ENCODE data around the gene PRORP. TPM values are rescaled to one million over a fixed set of nuclear protein-coding genes. Genes with fewer than 3 reads are reported as not detected.

Gene PRORP
- total and polyA plus RNA-seq, 2 of the 13 experiments (the other 11 are each of a cell fraction or from before 2014, with no cell fraction given) = 48.9 to 88.7 TPM

DNA sequence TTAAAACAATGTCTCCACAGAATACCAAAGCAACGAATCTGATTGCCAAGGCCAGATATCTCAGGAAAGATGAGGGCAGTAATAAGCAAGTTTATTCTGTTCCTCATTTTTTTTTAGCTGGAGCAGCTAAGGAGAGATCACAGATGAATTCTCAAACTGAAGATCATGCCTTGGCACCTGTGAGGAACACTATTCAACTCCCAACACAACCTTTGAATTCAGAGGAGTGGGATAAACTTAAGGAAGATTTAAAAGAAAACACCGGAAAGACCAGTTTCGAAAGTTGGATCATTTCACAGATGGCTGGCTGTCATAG, 994 bp downstream of the PRORP start (continued):
- TF ChIP-seq ARHGAP35 (CRISPR knock-in tag; IDR thresholded peaks at IDR 0.05; ENCODE audit: borderline replicate concordance) = 0 out of 2 replicates have a peak, but pooled peaks have one; percentile 34
- no peak for TF ChIP-seq KLF11 (CRISPR knock-in tag; IDR thresholded peaks at IDR 0.05)
- TF ChIP-seq ZFP82 (CRISPR knock-in tag; IDR thresholded peaks at IDR 0.05; ENCODE audit: borderline replicate concordance) = no peak
- TF ChIP-seq, protein P1, sequence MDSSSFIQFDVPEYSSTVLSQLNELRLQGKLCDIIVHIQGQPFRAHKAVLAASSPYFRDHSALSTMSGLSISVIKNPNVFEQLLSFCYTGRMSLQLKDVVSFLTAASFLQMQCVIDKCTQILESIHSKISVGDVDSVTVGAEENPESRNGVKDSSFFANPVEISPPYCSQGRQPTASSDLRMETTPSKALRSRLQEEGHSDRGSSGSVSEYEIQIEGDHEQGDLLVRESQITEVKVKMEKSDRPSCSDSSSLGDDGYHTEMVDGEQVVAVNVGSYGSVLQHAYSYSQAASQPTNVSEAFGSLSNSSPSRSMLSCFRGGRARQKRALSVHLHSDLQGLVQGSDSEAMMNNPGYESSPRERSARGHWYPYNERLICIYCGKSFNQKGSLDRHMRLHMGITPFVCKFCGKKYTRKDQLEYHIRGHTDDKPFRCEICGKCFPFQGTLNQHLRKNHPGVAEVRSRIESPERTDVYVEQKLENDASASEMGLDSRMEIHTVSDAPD (CRISPR knock-in tag; IDR thresholded peaks at IDR 0.05) = no peak
- 0 out of 2 replicates have a peak, but pooled peaks have one; percentile 68 for TF ChIP-seq SMAD9 (CRISPR knock-in tag; IDR thresholded peaks at IDR 0.05)
- TF ChIP-seq ZNF101 (CRISPR knock-in tag; IDR thresholded peaks at IDR 0.05; ENCODE audit: borderline replicate concordance, low read depth) = no peak
- no peak for TF ChIP-seq RFX3 (CRISPR knock-in tag; IDR thresholded peaks at IDR 0.05)
- TF ChIP-seq, protein P2, sequence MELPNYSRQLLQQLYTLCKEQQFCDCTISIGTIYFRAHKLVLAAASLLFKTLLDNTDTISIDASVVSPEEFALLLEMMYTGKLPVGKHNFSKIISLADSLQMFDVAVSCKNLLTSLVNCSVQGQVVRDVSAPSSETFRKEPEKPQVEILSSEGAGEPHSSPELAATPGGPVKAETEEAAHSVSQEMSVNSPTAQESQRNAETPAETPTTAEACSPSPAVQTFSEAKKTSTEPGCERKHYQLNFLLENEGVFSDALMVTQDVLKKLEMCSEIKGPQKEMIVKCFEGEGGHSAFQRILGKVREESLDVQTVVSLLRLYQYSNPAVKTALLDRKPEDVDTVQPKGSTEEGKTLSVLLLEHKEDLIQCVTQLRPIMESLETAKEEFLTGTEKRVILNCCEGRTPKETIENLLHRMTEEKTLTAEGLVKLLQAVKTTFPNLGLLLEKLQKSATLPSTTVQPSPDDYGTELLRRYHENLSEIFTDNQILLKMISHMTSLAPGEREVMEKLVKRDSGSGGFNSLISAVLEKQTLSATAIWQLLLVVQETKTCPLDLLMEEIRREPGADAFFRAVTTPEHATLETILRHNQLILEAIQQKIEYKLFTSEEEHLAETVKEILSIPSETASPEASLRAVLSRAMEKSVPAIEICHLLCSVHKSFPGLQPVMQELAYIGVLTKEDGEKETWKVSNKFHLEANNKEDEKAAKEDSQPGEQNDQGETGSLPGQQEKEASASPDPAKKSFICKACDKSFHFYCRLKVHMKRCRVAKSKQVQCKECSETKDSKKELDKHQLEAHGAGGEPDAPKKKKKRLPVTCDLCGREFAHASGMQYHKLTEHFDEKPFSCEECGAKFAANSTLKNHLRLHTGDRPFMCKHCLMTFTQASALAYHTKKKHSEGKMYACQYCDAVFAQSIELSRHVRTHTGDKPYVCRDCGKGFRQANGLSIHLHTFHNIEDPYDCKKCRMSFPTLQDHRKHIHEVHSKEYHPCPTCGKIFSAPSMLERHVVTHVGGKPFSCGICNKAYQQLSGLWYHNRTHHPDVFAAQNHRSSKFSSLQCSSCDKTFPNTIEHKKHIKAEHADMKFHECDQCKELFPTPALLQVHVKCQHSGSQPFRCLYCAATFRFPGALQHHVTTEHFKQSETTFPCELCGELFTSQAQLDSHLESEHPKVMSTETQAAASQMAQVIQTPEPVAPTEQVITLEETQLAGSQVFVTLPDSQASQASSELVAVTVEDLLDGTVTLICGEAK (IDR thresholded peaks at IDR 0.05) = no peak
- TF ChIP-seq, protein P2 (CRISPR knock-in tag; IDR thresholded peaks at IDR 0.05) = no peak
- no peak for TF ChIP-seq ZNF335 (CRISPR knock-in tag; IDR thresholded peaks at IDR 0.05)
- TF ChIP-seq CC2D1A (CRISPR knock-in tag; IDR thresholded peaks at IDR 0.05) = 0 out of 2 replicates have a peak, but pooled peaks have one; percentile 11
- TF ChIP-seq, protein P3, sequence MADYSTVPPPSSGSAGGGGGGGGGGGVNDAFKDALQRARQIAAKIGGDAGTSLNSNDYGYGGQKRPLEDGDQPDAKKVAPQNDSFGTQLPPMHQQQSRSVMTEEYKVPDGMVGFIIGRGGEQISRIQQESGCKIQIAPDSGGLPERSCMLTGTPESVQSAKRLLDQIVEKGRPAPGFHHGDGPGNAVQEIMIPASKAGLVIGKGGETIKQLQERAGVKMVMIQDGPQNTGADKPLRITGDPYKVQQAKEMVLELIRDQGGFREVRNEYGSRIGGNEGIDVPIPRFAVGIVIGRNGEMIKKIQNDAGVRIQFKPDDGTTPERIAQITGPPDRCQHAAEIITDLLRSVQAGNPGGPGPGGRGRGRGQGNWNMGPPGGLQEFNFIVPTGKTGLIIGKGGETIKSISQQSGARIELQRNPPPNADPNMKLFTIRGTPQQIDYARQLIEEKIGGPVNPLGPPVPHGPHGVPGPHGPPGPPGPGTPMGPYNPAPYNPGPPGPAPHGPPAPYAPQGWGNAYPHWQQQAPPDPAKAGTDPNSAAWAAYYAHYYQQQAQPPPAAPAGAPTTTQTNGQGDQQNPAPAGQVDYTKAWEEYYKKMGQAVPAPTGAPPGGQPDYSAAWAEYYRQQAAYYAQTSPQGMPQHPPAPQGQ (CRISPR knock-in tag; IDR thresholded peaks at IDR 0.05; ENCODE audit: borderline replicate concordance) = 0 out of 2 replicates have a peak, but pooled peaks have one; percentile 42
- 0 out of 2 replicates have a peak, but pooled peaks have one; percentile 9 for TF ChIP-seq ZNF674 (CRISPR knock-in tag; IDR thresholded peaks at IDR 0.05; ENCODE audit: low read depth)
- peak; percentile 1 for TF ChIP-seq CBX1 (IDR thresholded peaks at IDR 0.05; ENCODE audit: low read depth)
- TF ChIP-seq RARG (CRISPR knock-in tag; IDR thresholded peaks at IDR 0.05; ENCODE audit: low read depth) = no peak

Data from HepG2 (cell line).